H1 (cell line): ENCODE results near the gene MXD3.

Experiments
- JUN ChIP-seq: IDR thresholded peaks from 2 replicates; pipeline ENCODE4 v1.6.1; 2011; ENCODE audit warnings: low read depth, mild to moderate bottlenecking, improper control_type of control experiment, low read length
- POLR2A ChIP-seq, 2 experiments: IDR thresholded peaks; 1 replicate in 1 of 2; 2 replicates in 1 of 2; pipeline ENCODE4 v1.6.1; 2011; ENCODE audit warnings: low read depth in 2 of 2, low read length in 2 of 2, mild to moderate bottlenecking in 2 of 2; ENCODE audit errors: control extremely low read depth in 1 of 2
- RAD21 ChIP-seq, 2 experiments: IDR thresholded peaks in 1 of 2; conservative IDR thresholded peaks in 1 of 2; 2 replicates each; pipeline ENCODE4 v1.6.1; 2011; ENCODE audit warnings: low read depth in 2 of 2, low read length in 2 of 2, improper control_type of control experiment in 1 of 2, inconsistent platforms in 1 of 2, mild to moderate bottlenecking in 1 of 2, moderate library complexity in 1 of 2
- ZNF274 ChIP-seq: IDR thresholded peaks from 2 replicates; pipeline ENCODE4 v1.7.0; 2012; ENCODE audit warnings: low read length, borderline replicate concordance; ENCODE audit errors: extremely low read depth
- TF ChIP-seq, protein P1 (sequence below), 3 experiments: IDR thresholded peaks; 1 replicate in 2 of 3; 2 replicates in 1 of 3; pipeline versions ENCODE4 v1.5.1 to v1.6.1; 2011; ENCODE audit warnings: low read length in 3 of 3, mild to moderate bottlenecking in 3 of 3, inconsistent platforms in 2 of 3, low read depth in 1 of 3, moderate library complexity in 1 of 3; ENCODE audit not compliant: insufficient read depth in 1 of 3; ENCODE audit errors: control extremely low read depth in 1 of 3
- TF ChIP-seq, protein P2 (sequence below): IDR thresholded peaks from 2 replicates; pipeline ENCODE4 v1.6.1; 2012; ENCODE audit warnings: inconsistent platforms

DNA sequence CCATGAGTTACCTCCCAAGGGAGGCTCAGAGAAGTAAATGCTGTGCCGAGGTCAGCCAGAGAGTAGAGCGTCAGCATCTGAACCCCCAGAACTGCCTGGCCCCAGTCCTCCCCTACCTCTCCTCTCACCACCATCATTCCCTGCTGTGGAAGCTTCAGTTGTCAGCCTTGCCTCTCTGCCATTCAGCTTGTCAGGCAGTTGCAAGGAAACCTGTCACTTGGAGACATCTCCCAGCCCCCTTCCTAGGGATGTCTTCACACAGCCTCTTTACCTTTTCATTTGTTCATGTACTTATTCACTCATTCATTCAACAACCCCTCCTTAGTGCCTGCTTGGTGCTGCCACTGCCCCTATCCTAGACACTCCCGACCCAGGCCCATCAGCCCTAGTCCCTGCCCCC is 48.2 kb upstream of the MXD3 start:
- TF ChIP-seq, protein P1, sequence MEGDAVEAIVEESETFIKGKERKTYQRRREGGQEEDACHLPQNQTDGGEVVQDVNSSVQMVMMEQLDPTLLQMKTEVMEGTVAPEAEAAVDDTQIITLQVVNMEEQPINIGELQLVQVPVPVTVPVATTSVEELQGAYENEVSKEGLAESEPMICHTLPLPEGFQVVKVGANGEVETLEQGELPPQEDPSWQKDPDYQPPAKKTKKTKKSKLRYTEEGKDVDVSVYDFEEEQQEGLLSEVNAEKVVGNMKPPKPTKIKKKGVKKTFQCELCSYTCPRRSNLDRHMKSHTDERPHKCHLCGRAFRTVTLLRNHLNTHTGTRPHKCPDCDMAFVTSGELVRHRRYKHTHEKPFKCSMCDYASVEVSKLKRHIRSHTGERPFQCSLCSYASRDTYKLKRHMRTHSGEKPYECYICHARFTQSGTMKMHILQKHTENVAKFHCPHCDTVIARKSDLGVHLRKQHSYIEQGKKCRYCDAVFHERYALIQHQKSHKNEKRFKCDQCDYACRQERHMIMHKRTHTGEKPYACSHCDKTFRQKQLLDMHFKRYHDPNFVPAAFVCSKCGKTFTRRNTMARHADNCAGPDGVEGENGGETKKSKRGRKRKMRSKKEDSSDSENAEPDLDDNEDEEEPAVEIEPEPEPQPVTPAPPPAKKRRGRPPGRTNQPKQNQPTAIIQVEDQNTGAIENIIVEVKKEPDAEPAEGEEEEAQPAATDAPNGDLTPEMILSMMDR (IDR thresholded peaks at IDR 0.05; ENCODE audit: control extremely low read depth in 1 of 3, insufficient read depth in 1 of 3, low read depth in 1 of 3, low read length in 3 of 3), result no peak
- TF ChIP-seq, protein P2, sequence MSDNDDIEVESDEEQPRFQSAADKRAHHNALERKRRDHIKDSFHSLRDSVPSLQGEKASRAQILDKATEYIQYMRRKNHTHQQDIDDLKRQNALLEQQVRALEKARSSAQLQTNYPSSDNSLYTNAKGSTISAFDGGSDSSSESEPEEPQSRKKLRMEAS, result no peak
- TF ChIP-seq JUN (no peak), RAD21 (IDR thresholded peaks at IDR 0.05 in 1 of 2, conservative IDR thresholded peaks at IDR 0.05 in 1 of 2; ENCODE audit: low read depth in 2 of 2, low read length in 2 of 2) (no peak), ZNF274 (no peak), POLR2A (IDR thresholded peaks at IDR 0.05; ENCODE audit: control extremely low read depth in 1 of 2, low read depth in 2 of 2, low read length in 2 of 2) (no peak)
